Measurements from ENCODE around the gene NEMP1. TPM values are rescaled to one million over a fixed set of nuclear protein-coding genes. Genes with fewer than 3 reads are reported as not detected.

Gene NEMP1
- total and polyA plus RNA-seq, 10 of the 15 experiments (the other 5 are each of a cell fraction or from before 2014, with no cell fraction given) = 4.0 to 45.9 (median 19.8) TPM

DNA sequence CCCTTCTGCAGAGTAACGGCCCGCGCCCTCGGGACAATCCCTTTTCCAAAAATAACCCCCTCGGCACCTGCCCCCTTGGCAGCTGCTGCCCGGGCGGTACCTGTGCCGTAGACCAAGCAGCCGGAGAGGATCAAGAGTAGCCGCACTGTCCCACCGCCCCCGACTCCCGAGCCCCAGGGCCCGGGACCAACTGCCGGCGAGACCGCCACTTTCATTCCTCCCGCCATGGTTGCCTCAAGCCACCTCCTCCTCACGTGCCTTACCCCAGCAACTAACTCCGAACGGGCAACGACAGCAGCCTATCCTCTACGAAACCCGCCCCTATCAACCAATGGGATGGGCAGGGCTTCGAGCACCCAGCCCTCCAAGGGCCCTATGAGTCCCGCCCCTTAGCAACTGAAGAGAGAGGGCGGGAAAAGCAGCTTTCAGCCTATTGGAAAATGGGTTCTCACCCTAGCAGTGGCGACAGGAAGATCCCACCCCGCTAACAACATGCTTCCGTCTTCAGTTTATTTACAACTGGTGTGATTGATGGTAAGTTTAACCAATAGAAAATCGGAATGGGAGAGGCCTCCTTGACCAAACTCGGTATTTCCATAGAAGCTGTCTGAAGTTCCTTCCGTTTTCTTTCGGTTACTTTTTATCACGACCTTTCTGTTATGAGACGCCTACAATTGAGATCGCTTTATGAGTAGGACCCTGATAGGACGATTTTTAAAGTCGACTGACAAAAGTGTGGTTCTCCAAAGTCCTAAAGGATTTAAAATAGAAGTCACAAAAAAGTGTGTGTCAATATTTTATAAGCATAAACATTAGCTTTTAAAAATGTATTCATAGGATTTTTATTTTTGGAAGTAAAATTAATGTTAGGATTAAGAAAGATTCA, at the start of gene NEMP1 (continued):
- TF ChIP-seq WRNIP1 (IDR thresholded peaks at IDR 0.05; ENCODE audit: borderline replicate concordance, low read depth, low read length) = no peak
- peak; percentile 96 for TF ChIP-seq SP1 (IDR thresholded peaks at IDR 0.05; ENCODE audit: low read depth, low read length)
- no peak for TF ChIP-seq KAT2A (conservative IDR thresholded peaks at IDR 0.05; ENCODE audit: control insufficient read depth, low read depth, low read length)
- no peak for TF ChIP-seq ASH2L (IDR thresholded peaks at IDR 0.05; ENCODE audit: borderline replicate concordance, low read depth)
- TF ChIP-seq FOS (IDR thresholded peaks at IDR 0.05; ENCODE audit: borderline replicate concordance, extremely low read depth, insufficient read length) = peak; percentile 85
- peak; percentile 43; the same call in 1 of the 2 replicates for TF ChIP-seq ZNF207 (IDR thresholded peaks at IDR 0.05; ENCODE audit: borderline replicate concordance)
- TF ChIP-seq IKZF2 (IDR thresholded peaks at IDR 0.05) = no peak
- TF ChIP-seq YY1 (IDR thresholded peaks at IDR 0.05; ENCODE audit: low read depth, low read length) = peak; percentile 93
- TF ChIP-seq FOXK2 (IDR thresholded peaks at IDR 0.05) = peak; percentile 86
- TF ChIP-seq NR2C1 (IDR thresholded peaks at IDR 0.05) = no peak
- TF ChIP-seq ZSCAN29 (IDR thresholded peaks at IDR 0.05) = no peak
- no peak for TF ChIP-seq ZBTB11 (CRISPR knock-in tag; IDR thresholded peaks at IDR 0.05)
- TF ChIP-seq, protein P1, sequence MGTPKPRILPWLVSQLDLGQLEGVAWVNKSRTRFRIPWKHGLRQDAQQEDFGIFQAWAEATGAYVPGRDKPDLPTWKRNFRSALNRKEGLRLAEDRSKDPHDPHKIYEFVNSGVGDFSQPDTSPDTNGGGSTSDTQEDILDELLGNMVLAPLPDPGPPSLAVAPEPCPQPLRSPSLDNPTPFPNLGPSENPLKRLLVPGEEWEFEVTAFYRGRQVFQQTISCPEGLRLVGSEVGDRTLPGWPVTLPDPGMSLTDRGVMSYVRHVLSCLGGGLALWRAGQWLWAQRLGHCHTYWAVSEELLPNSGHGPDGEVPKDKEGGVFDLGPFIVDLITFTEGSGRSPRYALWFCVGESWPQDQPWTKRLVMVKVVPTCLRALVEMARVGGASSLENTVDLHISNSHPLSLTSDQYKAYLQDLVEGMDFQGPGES (IDR thresholded peaks at IDR 0.05) = peak; percentile 93
- no peak for TF ChIP-seq ATF2 (IDR thresholded peaks at IDR 0.05; ENCODE audit: low read length)
- peak; percentile 5; the same call in 1 of the 2 replicates for TF ChIP-seq SREBF2 (IDR thresholded peaks at IDR 0.05; ENCODE audit: low read length)
- TF ChIP-seq CTCF (IDR thresholded peaks at IDR 0.05 in 2 of 3, conservative IDR thresholded peaks at IDR 0.05 in 1 of 3; ENCODE audit: control insufficient read depth in 2 of 3, extremely low read depth in 1 of 3, insufficient read depth in 1 of 3, low read depth in 3 of 3, low read length in 3 of 3) = no peak
- no peak for TF ChIP-seq SMC3 (IDR thresholded peaks at IDR 0.05; ENCODE audit: borderline replicate concordance, low read length)
- TF ChIP-seq ESRRA (IDR thresholded peaks at IDR 0.05; ENCODE audit: low read length) = no peak
- no peak; the same call in 1 of the 2 replicates for TF ChIP-seq BACH1 (IDR thresholded peaks at IDR 0.05; ENCODE audit: borderline replicate concordance)
- TF ChIP-seq, protein P2, sequence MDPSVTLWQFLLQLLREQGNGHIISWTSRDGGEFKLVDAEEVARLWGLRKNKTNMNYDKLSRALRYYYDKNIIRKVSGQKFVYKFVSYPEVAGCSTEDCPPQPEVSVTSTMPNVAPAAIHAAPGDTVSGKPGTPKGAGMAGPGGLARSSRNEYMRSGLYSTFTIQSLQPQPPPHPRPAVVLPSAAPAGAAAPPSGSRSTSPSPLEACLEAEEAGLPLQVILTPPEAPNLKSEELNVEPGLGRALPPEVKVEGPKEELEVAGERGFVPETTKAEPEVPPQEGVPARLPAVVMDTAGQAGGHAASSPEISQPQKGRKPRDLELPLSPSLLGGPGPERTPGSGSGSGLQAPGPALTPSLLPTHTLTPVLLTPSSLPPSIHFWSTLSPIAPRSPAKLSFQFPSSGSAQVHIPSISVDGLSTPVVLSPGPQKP (IDR thresholded peaks at IDR 0.05; ENCODE audit: low read depth, low read length) = peak; percentile 83; the same call in 1 of the 2 replicates
- TF ChIP-seq CHD4 (IDR thresholded peaks at IDR 0.05) = no peak
